ENCODE data around the gene ARHGAP42. TPM values are rescaled to one million over a fixed set of nuclear protein-coding genes. Genes with fewer than 3 reads are reported as not detected.

The ARHGAP42 gene
- total and polyA plus RNA-seq, 2 of the 4 experiments (the other 2 are of a cell fraction): 2.9 to 7.3 TPM

- H3K9me1 ChIP-seq (ENCODE audit: insufficient read depth, low read length): peaks cover 3% of the 10 kb centered on the region; the same call in 1 of the 2 replicates
- DNase-seq: peak; percentile 11
Observed at GRCh38 chr11:100789500-100789899, 102.4 kb downstream of the ARHGAP42 start.

More at GRCh38 chr11:100789500-100789899, 102.4 kb downstream of the ARHGAP42 start:
- H2AFZ ChIP-seq (replicated peaks; ENCODE audit: low read length, poor library complexity): no peak overlapping the region
- no peak overlapping the region for H2BK20ac ChIP-seq (ENCODE audit: low read depth, low read length)
- no peak overlapping the region for H2BK5ac ChIP-seq (ENCODE audit: low read depth, low read length, poor library complexity, severe bottlenecking)
- H3K36me3 ChIP-seq (ENCODE audit: control insufficient read depth, insufficient read depth, low read length): no peaks in the 10 kb centered on the region
- no peak overlapping the region for H3K4me2 ChIP-seq (ENCODE audit: low read depth, low read length)
- H4K91ac ChIP-seq (ENCODE audit: insufficient read depth, low read depth, low read length): no peak overlapping the region
- H3K4me1 ChIP-seq (ENCODE audit: control insufficient read depth, insufficient read depth, low read length): 0 out of 2 replicates have a peak, but pooled peaks cover 1% of the 10 kb centered on the region
- no TSS peak for BruUV-seq (replicated peaks)
- H3K27ac ChIP-seq (ENCODE audit: insufficient read depth, low read length): no peak overlapping the region
- H3K18ac ChIP-seq (ENCODE audit: low read depth, low read length): no peak overlapping the region
- in situ Hi-C loops (cut with MboI; ENCODE audit: low sequenced_read_pairs) (no loop called here), intact Hi-C loops (cut with micrococcal nuclease) (no loop called here), dilution Hi-C loops (cut with HindIII; ENCODE audit: low sequenced_read_pairs, unreplicated experiment) (no loop called here)
- ATAC-seq (ENCODE audit: low read depth): no peak
- no peak overlapping the region for H2AK5ac ChIP-seq (ENCODE audit: low read depth, low read length)
- ChIA-PET POLR2A (ENCODE audit: unreplicated experiment) (no interaction called here), CTCF (no interaction called here)
- H3K4me3 ChIP-seq (ENCODE audit: insufficient read depth, low read depth, low read length): no peak overlapping the region
- H2BK15ac ChIP-seq (ENCODE audit: low read depth, low read length): no peak overlapping the region
- no peak overlapping the region for H4K8ac ChIP-seq (ENCODE audit: low read depth in 2 of 2, low read length in 2 of 2)
- TF ChIP-seq NFE2L2 (IDR thresholded peaks at IDR 0.05; ENCODE audit: low read depth, low read length): peak; percentile 96
- TF ChIP-seq MAFK (IDR thresholded peaks at IDR 0.05; ENCODE audit: low read depth, low read length): peak; percentile 82
- no peak for TF ChIP-seq BHLHE40 (IDR thresholded peaks at IDR 0.05; ENCODE audit: low read depth, low read length)
- no peak overlapping the region for H3K14ac ChIP-seq (replicated peaks; ENCODE audit: low read depth, low read length)
- no peak overlapping the region for H3K56ac ChIP-seq (ENCODE audit: extremely low read depth, insufficient read depth, low read length)
- no peaks in the 10 kb centered on the region for H3K9me3 ChIP-seq (ENCODE audit: control insufficient read depth, insufficient read depth, low read length)
- no peak overlapping the region for H3K23ac ChIP-seq (ENCODE audit: low read depth, low read length)
- H4K20me1 ChIP-seq (ENCODE audit: insufficient read depth, low read length): no peaks in the 10 kb centered on the region
- no peaks in the 10 kb centered on the region for H3K27me3 ChIP-seq (ENCODE audit: control insufficient read depth, insufficient read depth, low read length)
- H3K4ac ChIP-seq (ENCODE audit: low read depth, low read length): no peak overlapping the region
- H2BK120ac ChIP-seq (ENCODE audit: low read depth, low read length): no peak overlapping the region
- H3K9ac ChIP-seq (ENCODE audit: low read depth, low read length): no peak overlapping the region
- H3K79me1 ChIP-seq (ENCODE audit: low read depth in 1 of 2, low read length in 2 of 2): peaks cover 5 to 17% of the 10 kb centered on the region in 2 experiments; a peak in 1 of 4 replicates
- no peak overlapping the region for H2AK9ac ChIP-seq (replicated peaks; ENCODE audit: low read depth, low read length, poor library complexity)
- WGBS, 2 experiments (ENCODE audit: extremely low coverage in 2 of 2, insufficient read length in 1 of 2): 85% methylated on average over 5 of the region's 6 CpGs; no CpG with 5 or more reads in 1 of the 2 experiments
- no peak overlapping the region for H4K5ac ChIP-seq (ENCODE audit: low read depth, low read length)

Measured in IMR-90 (cell line).